GM23338 (cell line): ENCODE results near the gene TRABD.

Experiments used
- CREB1 ChIP-seq: fragments of 250-450 bp; sonication (Bioruptor Pico); IDR thresholded peaks from 2 replicates; pipeline ENCODE4 v1.5.0; 2020; ENCODE audit warnings: low read depth, mild to moderate bottlenecking, moderate library complexity
- ETS1 ChIP-seq: IDR thresholded peaks from 2 replicates; pipeline ENCODE4 v1.6.1; 2016; ENCODE audit warnings: antibody characterized with exemption
- EZH2 ChIP-seq: fragments of 200-600 bp; sonication (generic); IDR thresholded peaks from one replicate; pipeline ENCODE4 v1.8.0; 2017; ENCODE audit warnings: antibody characterized with exemption, mild to moderate bottlenecking, low read depth; ENCODE audit not compliant: unreplicated experiment
- EZH2phosphoT487 ChIP-seq: fragments of 200-600 bp; sonication (generic); IDR thresholded peaks from one replicate; pipeline ENCODE4 v1.8.1; 2018; ENCODE audit warnings: antibody characterized with exemption; ENCODE audit not compliant: unreplicated experiment
- JUNB ChIP-seq: IDR thresholded peaks from one replicate; pipeline ENCODE4 v1.6.1; 2016; ENCODE audit warnings: antibody characterized with exemption; ENCODE audit not compliant: unreplicated experiment
- POLR2AphosphoS5 ChIP-seq: IDR thresholded peaks from 2 replicates; pipeline ENCODE4 v1.6.1; 2016; ENCODE audit warnings: antibody characterized with exemption, low read depth
- ZNF331 ChIP-seq: fragments of 250-450 bp; sonication (Bioruptor Pico); IDR thresholded peaks from 2 replicates; pipeline ENCODE4 v1.5.0; 2020; ENCODE audit warnings: low read depth, mild to moderate bottlenecking, moderate library complexity
- TF ChIP-seq, protein P1 (sequence below), 2 experiments: fragments of 200-600 bp in 1 of 2; sonication (generic) in 1 of 2; conservative IDR thresholded peaks; 2 replicates each; pipeline versions ENCODE4 v1.5.1 to v1.6.1; 2016 to 2017; ENCODE audit warnings: antibody characterized with exemption in 2 of 2, low read depth in 2 of 2, mild to moderate bottlenecking in 2 of 2, moderate library complexity in 1 of 2
- TF ChIP-seq, protein P2 (sequence below): IDR thresholded peaks from one replicate; pipeline ENCODE4 v1.6.1; 2018; ENCODE audit warnings: antibody characterized with exemption; ENCODE audit not compliant: unreplicated experiment

DNA sequence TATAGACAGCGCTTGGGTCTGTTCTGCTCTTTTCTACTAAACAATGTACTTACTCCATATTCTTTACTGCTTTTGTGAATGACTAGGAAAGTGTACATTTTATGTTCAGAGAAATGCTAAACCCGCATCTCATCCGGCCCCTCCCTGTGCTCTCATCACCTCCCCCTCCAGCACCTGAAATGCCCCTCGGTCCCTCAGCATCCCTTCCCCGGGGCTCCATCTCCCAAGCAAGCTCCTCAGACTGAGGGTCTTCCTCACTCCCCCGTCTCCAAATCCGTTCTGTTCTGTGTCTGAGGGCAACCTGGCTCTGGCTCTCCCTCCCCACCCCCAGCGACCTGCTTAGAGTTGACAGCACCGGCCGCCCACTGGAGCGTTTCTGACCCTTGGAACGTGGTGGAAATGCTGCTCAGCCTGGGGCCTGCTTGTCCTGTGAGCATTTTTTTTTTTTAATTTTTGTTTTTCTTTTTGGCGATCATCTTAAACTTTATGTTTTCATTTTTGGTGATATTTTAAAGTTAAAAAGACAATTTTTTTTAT, 16.5 kb downstream of the TRABD start:
- TF ChIP-seq EZH2phosphoT487 (no peak), ETS1 (no peak), POLR2AphosphoS5 (no peak), CREB1 (CRISPR knock-in tag) (no peak), EZH2 (no peak), JUNB (no peak), ZNF331 (CRISPR knock-in tag) (no peak)
- TF ChIP-seq, protein P1, sequence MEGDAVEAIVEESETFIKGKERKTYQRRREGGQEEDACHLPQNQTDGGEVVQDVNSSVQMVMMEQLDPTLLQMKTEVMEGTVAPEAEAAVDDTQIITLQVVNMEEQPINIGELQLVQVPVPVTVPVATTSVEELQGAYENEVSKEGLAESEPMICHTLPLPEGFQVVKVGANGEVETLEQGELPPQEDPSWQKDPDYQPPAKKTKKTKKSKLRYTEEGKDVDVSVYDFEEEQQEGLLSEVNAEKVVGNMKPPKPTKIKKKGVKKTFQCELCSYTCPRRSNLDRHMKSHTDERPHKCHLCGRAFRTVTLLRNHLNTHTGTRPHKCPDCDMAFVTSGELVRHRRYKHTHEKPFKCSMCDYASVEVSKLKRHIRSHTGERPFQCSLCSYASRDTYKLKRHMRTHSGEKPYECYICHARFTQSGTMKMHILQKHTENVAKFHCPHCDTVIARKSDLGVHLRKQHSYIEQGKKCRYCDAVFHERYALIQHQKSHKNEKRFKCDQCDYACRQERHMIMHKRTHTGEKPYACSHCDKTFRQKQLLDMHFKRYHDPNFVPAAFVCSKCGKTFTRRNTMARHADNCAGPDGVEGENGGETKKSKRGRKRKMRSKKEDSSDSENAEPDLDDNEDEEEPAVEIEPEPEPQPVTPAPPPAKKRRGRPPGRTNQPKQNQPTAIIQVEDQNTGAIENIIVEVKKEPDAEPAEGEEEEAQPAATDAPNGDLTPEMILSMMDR (conservative IDR thresholded peaks at IDR 0.05; ENCODE audit: low read depth in 2 of 2): no peak
- TF ChIP-seq, protein P2, sequence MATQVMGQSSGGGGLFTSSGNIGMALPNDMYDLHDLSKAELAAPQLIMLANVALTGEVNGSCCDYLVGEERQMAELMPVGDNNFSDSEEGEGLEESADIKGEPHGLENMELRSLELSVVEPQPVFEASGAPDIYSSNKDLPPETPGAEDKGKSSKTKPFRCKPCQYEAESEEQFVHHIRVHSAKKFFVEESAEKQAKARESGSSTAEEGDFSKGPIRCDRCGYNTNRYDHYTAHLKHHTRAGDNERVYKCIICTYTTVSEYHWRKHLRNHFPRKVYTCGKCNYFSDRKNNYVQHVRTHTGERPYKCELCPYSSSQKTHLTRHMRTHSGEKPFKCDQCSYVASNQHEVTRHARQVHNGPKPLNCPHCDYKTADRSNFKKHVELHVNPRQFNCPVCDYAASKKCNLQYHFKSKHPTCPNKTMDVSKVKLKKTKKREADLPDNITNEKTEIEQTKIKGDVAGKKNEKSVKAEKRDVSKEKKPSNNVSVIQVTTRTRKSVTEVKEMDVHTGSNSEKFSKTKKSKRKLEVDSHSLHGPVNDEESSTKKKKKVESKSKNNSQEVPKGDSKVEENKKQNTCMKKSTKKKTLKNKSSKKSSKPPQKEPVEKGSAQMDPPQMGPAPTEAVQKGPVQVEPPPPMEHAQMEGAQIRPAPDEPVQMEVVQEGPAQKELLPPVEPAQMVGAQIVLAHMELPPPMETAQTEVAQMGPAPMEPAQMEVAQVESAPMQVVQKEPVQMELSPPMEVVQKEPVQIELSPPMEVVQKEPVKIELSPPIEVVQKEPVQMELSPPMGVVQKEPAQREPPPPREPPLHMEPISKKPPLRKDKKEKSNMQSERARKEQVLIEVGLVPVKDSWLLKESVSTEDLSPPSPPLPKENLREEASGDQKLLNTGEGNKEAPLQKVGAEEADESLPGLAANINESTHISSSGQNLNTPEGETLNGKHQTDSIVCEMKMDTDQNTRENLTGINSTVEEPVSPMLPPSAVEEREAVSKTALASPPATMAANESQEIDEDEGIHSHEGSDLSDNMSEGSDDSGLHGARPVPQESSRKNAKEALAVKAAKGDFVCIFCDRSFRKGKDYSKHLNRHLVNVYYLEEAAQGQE: no peak
